ENCODE data around the gene AQP2. TPM values are rescaled to one million over a fixed set of nuclear protein-coding genes. Genes with fewer than 3 reads are reported as not detected.

AQP2 gene
- total RNA-seq, 1 experiment from 2014 or later = not detected

DNA sequence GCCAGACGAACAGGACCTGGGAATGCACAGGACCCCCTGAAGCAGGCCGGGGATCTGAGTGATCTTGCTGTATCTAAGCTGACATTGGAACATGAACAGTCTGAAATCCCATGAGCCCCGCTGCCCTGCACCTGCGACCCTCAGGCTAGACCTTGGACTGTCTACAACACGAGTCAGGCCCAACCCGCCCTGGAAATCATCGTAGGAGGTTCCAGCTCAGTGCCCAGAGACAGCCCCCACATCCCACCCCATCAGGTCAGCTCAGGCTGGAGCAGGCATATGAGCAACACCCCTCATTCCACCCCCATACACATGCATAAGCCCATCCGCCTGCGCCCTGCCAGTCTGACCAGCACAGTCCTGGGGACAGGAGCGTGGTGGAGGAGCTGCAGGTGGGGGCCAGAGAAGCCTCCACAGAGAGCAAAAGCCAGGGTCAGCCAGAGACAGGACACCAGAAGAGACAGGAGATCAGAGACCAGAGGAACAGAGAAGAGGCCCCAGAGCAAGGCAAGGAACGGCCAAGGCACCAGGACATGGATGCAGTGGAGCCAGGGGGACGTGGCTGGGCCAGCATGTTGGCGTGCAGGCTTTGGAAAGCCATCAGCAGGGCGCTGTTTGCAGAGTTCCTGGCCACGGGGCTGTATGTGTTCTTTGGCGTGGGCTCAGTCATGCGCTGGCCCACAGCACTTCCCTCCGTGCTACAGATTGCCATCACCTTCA lies 22.3 kb downstream of the AQP2 start, which contains the start of gene AQP6:
Gene AQP6 (plus strand): TSS at position 307 of the 720 bp plus-strand sequence. CDS start 227 bp downstream, at position 534.
- ChIA-PET CTCF (interaction anchor here (1.0 to 1.9 kb wide), 2 partner anchors 83 to 105 kb away, joined by 3 to 7 read pairs; no protein-coding TSS in a partner anchor), POLR2A (no interaction called here)
- Histone ChIP-seq H3K4me3 (ENCODE audit: low read depth, low read length) (no peak within 1 kb of the TSS), H3K27me3 (replicated peaks; ENCODE audit: control insufficient read depth, insufficient read depth, low read length) (no peaks in the 10 kb centered on the region), H3K9me3 (no peaks in the 10 kb centered on the region), H3K36me3 (ENCODE audit: control insufficient read depth, insufficient read depth, low read length) (no peaks in the 10 kb centered on the region), H3K4me1 (no peaks in the 10 kb centered on the region; the same call in 1 of the 2 replicates)
- no peaks in the 10 kb centered on the region for H3K36me3 Mint-ChIP-seq (ENCODE audit: insufficient read depth, unreplicated experiment)
- no peak for DNase-seq
- intact Hi-C loops (cut with micrococcal nuclease; ENCODE audit: unreplicated experiment) = no loop called here
- H3K4me1 Mint-ChIP-seq (ENCODE audit: low read depth, unreplicated experiment) = peaks cover 7% of the 10 kb centered on the region
- no peaks in the 10 kb centered on the region for H3K9me3 Mint-ChIP-seq (ENCODE audit: unreplicated experiment)
- no TSS peak for BruUV-seq (replicated peaks)
- no peak within 1 kb of the TSS for H3K4me3 Mint-ChIP-seq (ENCODE audit: unreplicated experiment)
- no peak for TF ChIP-seq CTCF (IDR thresholded peaks at IDR 0.05; ENCODE audit: insufficient read depth in 1 of 2, low read depth in 1 of 2, low read length in 1 of 2, severe bottlenecking in 1 of 2, unreplicated experiment in 1 of 2)
- H3K27me3 Mint-ChIP-seq (ENCODE audit: insufficient read depth, unreplicated experiment) = no peaks in the 10 kb centered on the region
- H3K27ac Mint-ChIP-seq (ENCODE audit: unreplicated experiment) = no peak within 1 kb of the TSS

GRCh38 chr12:49973361-49973830 lies 22.9 kb downstream of the AQP2 start:
- no peaks in the 10 kb centered on the region for H3K36me3 Mint-ChIP-seq (ENCODE audit: insufficient read depth, unreplicated experiment)
- no peaks in the 10 kb centered on the region for H3K9me3 ChIP-seq
- H3K4me1 Mint-ChIP-seq (ENCODE audit: low read depth, unreplicated experiment) = peaks cover 7% of the 10 kb centered on the region
- BruUV-seq (replicated peaks) = no TSS peak
- H3K4me3 ChIP-seq (ENCODE audit: low read depth, low read length) = no peak overlapping the region
- H3K4me1 ChIP-seq = no peaks in the 10 kb centered on the region; the same call in 1 of the 2 replicates
- H3K27me3 ChIP-seq (replicated peaks; ENCODE audit: control insufficient read depth, insufficient read depth, low read length) = no peaks in the 10 kb centered on the region
- H3K4me3 Mint-ChIP-seq (ENCODE audit: unreplicated experiment) = no peak overlapping the region
- no peak for DNase-seq
- no peaks in the 10 kb centered on the region for H3K9me3 Mint-ChIP-seq (ENCODE audit: unreplicated experiment)
- H3K27me3 Mint-ChIP-seq (ENCODE audit: insufficient read depth, unreplicated experiment) = no peaks in the 10 kb centered on the region
- ChIA-PET CTCF (interaction anchor here (1.0 to 1.1 kb wide), 2 partner anchors 83 to 106 kb away, joined by 3 to 11 read pairs; no protein-coding TSS in a partner anchor), POLR2A (no interaction called here)
- H3K27ac Mint-ChIP-seq (ENCODE audit: unreplicated experiment) = no peak overlapping the region
- TF ChIP-seq CTCF (IDR thresholded peaks at IDR 0.05; ENCODE audit: insufficient read depth in 1 of 2, low read depth in 1 of 2, low read length in 1 of 2, severe bottlenecking in 1 of 2, unreplicated experiment in 1 of 2) = no peak
- H3K36me3 ChIP-seq (ENCODE audit: control insufficient read depth, insufficient read depth, low read length) = no peaks in the 10 kb centered on the region
- intact Hi-C loops (cut with micrococcal nuclease; ENCODE audit: unreplicated experiment) = no loop called here

DNA sequence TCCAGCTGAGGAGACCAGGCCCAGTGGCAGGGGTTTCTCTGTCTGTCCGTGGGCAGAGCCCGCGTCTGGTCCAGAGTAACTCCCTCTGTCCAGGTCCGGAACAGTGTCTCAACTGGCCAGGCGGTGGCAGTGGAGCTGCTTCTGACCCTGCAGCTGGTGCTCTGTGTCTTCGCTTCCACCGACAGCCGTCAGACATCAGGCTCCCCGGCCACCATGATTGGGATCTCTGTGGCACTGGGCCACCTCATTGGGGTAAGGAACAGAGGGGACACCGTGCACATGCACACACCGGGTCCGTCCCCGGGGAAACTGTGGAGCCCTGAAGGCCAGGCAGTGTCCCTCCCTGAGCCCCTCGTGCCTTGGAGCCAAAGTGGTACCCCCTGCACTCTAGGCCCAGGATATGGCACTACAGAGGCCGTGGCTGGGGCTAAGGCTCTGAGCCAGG lies 23.7 kb downstream of the AQP2 start:
- CTCF ChIA-PET = interaction anchor here (0.5 to 1.1 kb wide), 11 partner anchors 16 to 233 kb away, joined by 3 to 11 read pairs (median 3); partner anchors contain the start of gene TMBIM6
- Mint-ChIP-seq H3K4me3 (ENCODE audit: unreplicated experiment) (no peak overlapping the region), H3K27me3 (ENCODE audit: insufficient read depth, unreplicated experiment) (no peaks in the 10 kb centered on the region), H3K27ac (ENCODE audit: unreplicated experiment) (no peak overlapping the region), H3K4me1 (ENCODE audit: low read depth, unreplicated experiment) (peaks cover 7% of the 10 kb centered on the region), H3K9me3 (ENCODE audit: unreplicated experiment) (no peaks in the 10 kb centered on the region), H3K36me3 (ENCODE audit: insufficient read depth, unreplicated experiment) (no peaks in the 10 kb centered on the region)
- intact Hi-C loops (cut with micrococcal nuclease; ENCODE audit: unreplicated experiment) = loop anchor here (2.0 kb wide), 1 partner anchor 83 kb away; the partner anchor contains the start of gene ASIC1
- DNase-seq = peak in 1 of 2 experiments; percentile 68
- BruUV-seq (replicated peaks) = no TSS peak
- no peaks in the 10 kb centered on the region for H3K27me3 ChIP-seq (replicated peaks; ENCODE audit: control insufficient read depth, insufficient read depth, low read length)
- H3K4me1 ChIP-seq = no peaks in the 10 kb centered on the region; the same call in 1 of the 2 replicates
- no peaks in the 10 kb centered on the region for H3K9me3 ChIP-seq
- POLR2A ChIA-PET = no interaction called here
- TF ChIP-seq CTCF (IDR thresholded peaks at IDR 0.05; ENCODE audit: insufficient read depth in 1 of 2, low read depth in 1 of 2, low read length in 1 of 2, severe bottlenecking in 1 of 2, unreplicated experiment in 1 of 2) = peak; percentile 48 to 59
- no peaks in the 10 kb centered on the region for H3K36me3 ChIP-seq (ENCODE audit: control insufficient read depth, insufficient read depth, low read length)
- no peak overlapping the region for H3K4me3 ChIP-seq (ENCODE audit: low read depth, low read length)
